ENCODE measurements around the gene RTN4RL1. TPM values are rescaled to one million over a fixed set of nuclear protein-coding genes. Genes with fewer than 3 reads are reported as not detected.
A peak's percentile ranks its signal among the peaks of the same experiment; 100 is the strongest.
"Not testable (repeated sequence)": the region's sequence is repeated elsewhere in the genome, so short reads cannot be mapped to it uniquely, and the experiment has no call there.

The RTN4RL1 gene
- total and polyA plus RNA-seq, 2 experiments from 2014 or later: 32.2 to 45.4 TPM

GRCh38 chr17:1986783-1987451 is 38.2 kb downstream of the RTN4RL1 start:
- H3K27me3 ChIP-seq: no peaks in the 10 kb centered on the region
- H3K9me3 ChIP-seq (ENCODE audit: low read depth): no peaks in the 10 kb centered on the region
- peaks cover 20% of the 10 kb centered on the region for H3K4me1 ChIP-seq (ENCODE audit: low read depth)
- no peak overlapping the region for H3K4me3 ChIP-seq
- no peak for TF ChIP-seq CTCF (IDR thresholded peaks at IDR 0.05; ENCODE audit: low read depth, low read length)
- no peaks in the 10 kb centered on the region for H3K36me3 ChIP-seq
- peak overlapping the region; percentile 73 for H3K27ac ChIP-seq
- peak in 1 of 2 donors; percentile 55 for DNase-seq (ENCODE audit: low read depth in 1 of 2, low spot score in 1 of 2)

DNA sequence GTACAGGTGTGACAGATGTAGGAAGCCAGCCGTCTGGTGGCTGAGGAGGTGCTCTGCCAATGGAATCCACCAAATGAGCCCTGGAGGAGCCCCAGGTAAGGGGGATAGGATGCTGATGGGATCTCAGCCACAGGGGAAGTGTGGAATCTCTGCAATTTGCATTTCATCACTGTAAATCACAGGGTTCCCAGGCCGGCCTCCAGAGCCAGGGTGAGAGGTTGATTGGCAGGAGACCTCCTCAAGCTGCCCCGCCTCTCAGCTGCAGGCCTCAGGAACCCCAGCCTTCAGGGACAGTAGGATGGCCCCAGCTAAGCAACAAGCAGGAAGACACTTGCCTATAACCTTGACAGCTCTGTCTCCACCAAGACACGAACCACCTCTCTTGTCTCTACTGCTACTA is 39.4 kb downstream of the RTN4RL1 start:
- no peak for TF ChIP-seq CTCF (IDR thresholded peaks at IDR 0.05; ENCODE audit: low read depth, low read length)
- Histone ChIP-seq H3K27ac (peak overlapping the region; percentile 73), H3K4me3 (no peak overlapping the region), H3K4me1 (ENCODE audit: low read depth) (peaks cover 20% of the 10 kb centered on the region), H3K36me3 (no peaks in the 10 kb centered on the region), H3K9me3 (ENCODE audit: low read depth) (no peaks in the 10 kb centered on the region), H3K27me3 (no peaks in the 10 kb centered on the region)
- peak in 1 of 2 donors; percentile 44 for DNase-seq (ENCODE audit: low read depth in 1 of 2, low spot score in 1 of 2)

DNA sequence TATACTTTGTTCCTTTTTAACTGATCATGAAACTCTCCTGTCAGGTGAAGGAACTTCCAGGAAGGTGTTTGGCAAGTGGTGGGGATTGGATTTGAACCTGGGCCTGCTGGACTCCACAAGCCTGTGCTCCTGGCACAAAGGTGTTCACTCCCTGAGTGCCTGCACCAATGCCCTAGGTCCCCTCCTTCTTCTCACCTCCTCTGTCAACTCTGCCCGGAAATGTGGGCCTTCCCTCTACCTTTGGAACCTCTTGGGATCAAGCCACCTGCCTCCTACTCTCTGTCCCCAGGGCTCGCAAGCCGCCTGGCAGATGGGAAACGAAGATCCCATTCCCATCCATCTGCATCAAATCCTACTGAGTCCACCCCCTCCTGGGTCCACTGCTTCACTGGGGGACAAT is 40.0 kb downstream of the RTN4RL1 start:
- TF ChIP-seq CTCF (IDR thresholded peaks at IDR 0.05; ENCODE audit: low read depth, low read length): no peak
- Histone ChIP-seq H3K27me3 (no peaks in the 10 kb centered on the region), H3K9me3 (ENCODE audit: low read depth) (no peaks in the 10 kb centered on the region), H3K27ac (no peak overlapping the region), H3K4me1 (ENCODE audit: low read depth) (peaks cover 20% of the 10 kb centered on the region), H3K36me3 (no peaks in the 10 kb centered on the region), H3K4me3 (no peak overlapping the region)
- DNase-seq (ENCODE audit: low read depth in 1 of 2, low spot score in 1 of 2): no peak

DNA sequence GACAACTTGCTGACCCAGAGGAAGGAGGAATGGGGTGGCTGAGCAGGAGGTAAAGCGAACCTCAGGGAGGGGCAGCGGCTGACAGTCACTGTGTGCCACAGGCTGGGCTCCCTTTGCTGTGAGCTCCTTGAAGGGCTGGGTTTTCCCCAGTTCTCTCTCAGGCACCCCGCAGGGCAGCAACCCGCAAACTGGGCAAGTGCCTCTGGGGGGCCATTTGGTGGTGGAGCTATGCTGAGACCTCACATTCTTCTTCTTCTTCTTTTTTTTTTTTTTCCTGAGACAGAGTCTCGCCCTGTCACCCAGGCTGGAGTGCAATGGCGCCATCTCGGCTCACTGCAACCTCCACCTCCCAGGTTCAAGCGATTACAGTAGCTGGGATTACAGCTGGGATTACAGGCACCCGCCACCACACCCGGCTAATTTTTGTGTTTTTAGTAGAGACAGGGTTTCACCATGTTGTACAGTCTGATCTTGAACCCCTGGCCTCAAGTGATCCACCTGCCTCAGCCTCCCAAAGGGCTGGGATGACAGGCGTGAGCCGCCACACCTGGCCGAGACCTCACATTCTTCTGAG is 42.3 kb downstream of the RTN4RL1 start:
- H3K27ac ChIP-seq; H3K9me3 ChIP-seq (ENCODE audit: low read depth); H3K27me3 ChIP-seq; DNase-seq (ENCODE audit: low read depth in 1 of 2, low spot score in 1 of 2); H3K4me3 ChIP-seq; H3K36me3 ChIP-seq: not testable (repeated sequence)
- H3K4me1 ChIP-seq (ENCODE audit: low read depth): peaks cover 25% of the 10 kb centered on the region

- Histone ChIP-seq H3K9me3 (ENCODE audit: low read depth) (no peaks in the 10 kb centered on the region), H3K36me3 (no peaks in the 10 kb centered on the region), H3K4me3 (no peak overlapping the region), H3K4me1 (ENCODE audit: low read depth) (peaks cover 26% of the 10 kb centered on the region), H3K27me3 (no peaks in the 10 kb centered on the region), H3K27ac (no peak overlapping the region)
- DNase-seq (ENCODE audit: low read depth in 1 of 2, low spot score in 1 of 2): no peak
- no peak for TF ChIP-seq CTCF (IDR thresholded peaks at IDR 0.05; ENCODE audit: low read depth, low read length)
Measured at GRCh38 chr17:1980665-1981250, 44.4 kb downstream of the RTN4RL1 start.
